HepG2 (cell line): Measurements from ENCODE around the gene CA11. TPM values are rescaled to one million over a fixed set of nuclear protein-coding genes. Genes with fewer than 3 reads are reported as not detected.

Experiments used
- NR2C2 ChIP-seq: sonication (generic); formaldehyde crosslinking; IDR thresholded peaks from 2 replicates; pipeline ENCODE4 v1.4.0; 2020; ENCODE audit warnings: missing genetic modification reagents, mild to moderate bottlenecking, moderate library complexity, borderline replicate concordance
- NR2F2 ChIP-seq: IDR thresholded peaks from 2 replicates; pipeline ENCODE4 v1.6.1; 2012; ENCODE audit warnings: low read depth, inconsistent platforms, borderline replicate concordance
- PAX8 ChIP-seq: sonication (generic); formaldehyde crosslinking; IDR thresholded peaks from 2 replicates; pipeline ENCODE4 v1.8.0; 2022; ENCODE audit warnings: mild to moderate bottlenecking, missing genetic modification reagents, borderline replicate concordance
- RARA ChIP-seq: IDR thresholded peaks from 2 replicates; pipeline ENCODE4 v1.6.1; 2016; ENCODE audit warnings: missing genetic modification reagents, missing compliant biosample characterization
- SOX13 ChIP-seq, 3 experiments: fragments of 450-650 bp in 1 of 3; sonication (generic) in 1 of 3; formaldehyde crosslinking in 1 of 3; IDR thresholded peaks in 2 of 3; conservative IDR thresholded peaks in 1 of 3; 2 replicates each; pipeline versions ENCODE4 v1.5.0 to v1.6.1; 2016 to 2020; ENCODE audit warnings: antibody characterized with exemption in 1 of 3, mild to moderate bottlenecking in 1 of 3, missing compliant biosample characterization in 1 of 3, missing genetic modification reagents in 1 of 3, moderate library complexity in 1 of 3
- SOX6 ChIP-seq, 2 experiments: fragments of 450-650 bp in 1 of 2; sonication (generic) in 1 of 2; formaldehyde crosslinking in 1 of 2; IDR thresholded peaks; 2 replicates each; pipeline versions ENCODE4 v1.4.0 to v1.6.1; 2017 to 2020; ENCODE audit warnings: antibody characterized with exemption in 1 of 2, mild to moderate bottlenecking in 1 of 2, missing genetic modification reagents in 1 of 2
- THAP8 ChIP-seq: sonication (generic); formaldehyde crosslinking; IDR thresholded peaks from 2 replicates; pipeline ENCODE4 v1.5.1; 2020; ENCODE audit warnings: missing genetic modification reagents, mild to moderate bottlenecking, borderline replicate concordance
- ZBTB49 ChIP-seq: sonication (generic); formaldehyde crosslinking; IDR thresholded peaks from 2 replicates; pipeline ENCODE4 v1.4.0; 2020; ENCODE audit warnings: missing genetic modification reagents, borderline replicate concordance
- ZNF430 ChIP-seq: sonication (generic); formaldehyde crosslinking; IDR thresholded peaks from 2 replicates; pipeline ENCODE4 v1.9.0; 2021; ENCODE audit warnings: mild to moderate bottlenecking, missing genetic modification reagents
- ZNF496 ChIP-seq: sonication (generic); formaldehyde crosslinking; IDR thresholded peaks from 2 replicates; pipeline ENCODE4 v1.8.1; 2023; ENCODE audit warnings: mild to moderate bottlenecking, moderate library complexity, missing genetic modification reagents; ENCODE audit not compliant: insufficient replicate concordance
- ZNF740 ChIP-seq: sonication (generic); formaldehyde crosslinking; IDR thresholded peaks from 2 replicates; pipeline ENCODE4 v1.4.0; 2020; ENCODE audit warnings: missing genetic modification reagents
- ZSCAN20 ChIP-seq: sonication (generic); formaldehyde crosslinking; IDR thresholded peaks from 2 replicates; pipeline ENCODE4 v1.4.0; 2020; ENCODE audit warnings: missing genetic modification reagents, mild to moderate bottlenecking, borderline replicate concordance
- polyA plus RNA-seq, 8 experiments: library from polyadenylated mRNA; depleted of rRNA in 3 of 8; stranded (reverse) in 7 of 8; unstranded in 1 of 8; fragments of >200 nt; fragmentation: Illumina TruSeq in 4 of 8; extraction: Trizol in 4 of 8; gene quantifications; 2 replicates each; pipeline versions ENCODE4 v1.2.1 to v1.2.3, GENCODE V29; 2011 to 2016; ENCODE audit warnings: low read depth in 4 of 8, missing spikeins in 1 of 8, mixed read lengths in 1 of 8; ENCODE audit not compliant: insufficient read depth in 1 of 8
- total RNA-seq, 5 experiments: library from RNA; depleted of rRNA; stranded (reverse); fragments of >200 nt; fragmentation: Illumina TruSeq; extraction: Trizol; gene quantifications; 2 replicates each; pipeline ENCODE4 v1.2.3, GENCODE V29; 2016; ENCODE audit warnings: low read depth in 1 of 5
- TF ChIP-seq, protein P1 (sequence below): sonication (generic); formaldehyde crosslinking; IDR thresholded peaks from 2 replicates; pipeline ENCODE4 v1.4.0; 2020; ENCODE audit warnings: mild to moderate bottlenecking, low read depth, missing genetic modification reagents
- TF ChIP-seq, protein P2 (sequence below): sonication (generic); formaldehyde crosslinking; IDR thresholded peaks from 2 replicates; pipeline ENCODE4 v1.5.0; 2020; ENCODE audit warnings: mild to moderate bottlenecking, missing genetic modification reagents, moderate library complexity

CA11 gene
- total and polyA plus RNA-seq, 2 of the 13 experiments (the other 11 are each of a cell fraction or from before 2014, with no cell fraction given), result 0.41 to 0.58 TPM

DNA sequence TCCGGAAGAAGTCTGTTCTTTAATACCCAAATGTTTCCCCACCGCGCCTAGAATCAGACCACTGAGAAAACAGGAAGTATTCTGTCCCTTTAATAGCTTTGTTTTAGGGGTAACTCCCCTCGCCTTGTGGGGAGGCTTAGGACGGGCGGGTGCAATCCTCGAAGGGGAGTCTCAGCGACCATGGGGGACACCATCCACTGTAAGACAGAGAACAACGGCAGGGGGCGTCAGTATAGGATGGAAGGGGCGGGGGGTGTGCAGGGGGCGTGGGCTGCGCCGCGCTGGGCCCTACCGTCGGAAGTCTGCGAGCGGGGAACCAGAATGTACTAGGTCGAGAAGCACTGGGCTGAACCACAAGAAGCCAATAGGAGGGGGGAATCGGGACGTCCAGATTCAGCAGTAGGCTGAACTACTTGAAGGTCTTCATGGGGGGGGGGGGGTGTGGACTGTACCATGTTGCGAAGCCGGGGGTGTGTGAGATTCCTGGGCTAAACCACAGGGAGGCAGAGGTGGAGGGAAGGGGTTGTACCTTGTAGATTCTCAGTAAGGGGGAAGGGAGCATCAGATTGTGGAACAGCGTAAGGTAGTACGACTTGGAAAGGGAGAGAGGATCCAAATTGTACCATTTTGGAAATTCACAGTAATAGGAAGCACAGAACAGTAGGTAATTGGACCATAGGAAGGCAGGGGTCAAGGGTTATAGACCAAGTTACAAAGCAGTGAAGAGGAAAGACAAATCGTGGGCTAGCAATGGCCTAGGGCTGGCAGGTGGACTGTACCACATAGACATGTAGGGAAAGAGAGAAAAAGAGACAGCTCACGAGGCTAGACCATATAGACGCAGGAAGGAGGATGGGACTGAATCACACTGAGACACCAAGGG, 7.8 kb downstream of the CA11 start (continued):
- TF ChIP-seq ZBTB49, result no peak
- no peak for TF ChIP-seq RARA (CRISPR knock-in tag)
- no peak for TF ChIP-seq THAP8 (CRISPR knock-in tag)
- no peak for TF ChIP-seq PAX8 (CRISPR knock-in tag)
- TF ChIP-seq ZNF430 (CRISPR knock-in tag), result 0 out of 2 replicates have a peak, but pooled peaks have one; percentile 1
- no peak for TF ChIP-seq SOX6 (IDR thresholded peaks at IDR 0.05)
- no peak for TF ChIP-seq SOX6 (CRISPR knock-in tag; IDR thresholded peaks at IDR 0.05)
- peak; percentile 47; the same call in 1 of the 2 replicates for TF ChIP-seq NR2C2 (CRISPR knock-in tag)
- TF ChIP-seq, protein P1, sequence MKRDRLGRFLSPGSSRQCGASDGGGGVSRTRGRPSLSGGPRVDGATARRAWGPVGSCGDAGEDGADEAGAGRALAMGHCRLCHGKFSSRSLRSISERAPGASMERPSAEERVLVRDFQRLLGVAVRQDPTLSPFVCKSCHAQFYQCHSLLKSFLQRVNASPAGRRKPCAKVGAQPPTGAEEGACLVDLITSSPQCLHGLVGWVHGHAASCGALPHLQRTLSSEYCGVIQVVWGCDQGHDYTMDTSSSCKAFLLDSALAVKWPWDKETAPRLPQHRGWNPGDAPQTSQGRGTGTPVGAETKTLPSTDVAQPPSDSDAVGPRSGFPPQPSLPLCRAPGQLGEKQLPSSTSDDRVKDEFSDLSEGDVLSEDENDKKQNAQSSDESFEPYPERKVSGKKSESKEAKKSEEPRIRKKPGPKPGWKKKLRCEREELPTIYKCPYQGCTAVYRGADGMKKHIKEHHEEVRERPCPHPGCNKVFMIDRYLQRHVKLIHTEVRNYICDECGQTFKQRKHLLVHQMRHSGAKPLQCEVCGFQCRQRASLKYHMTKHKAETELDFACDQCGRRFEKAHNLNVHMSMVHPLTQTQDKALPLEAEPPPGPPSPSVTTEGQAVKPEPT, result 0 out of 2 replicates have a peak, but pooled peaks have one; percentile 15
- no peak for TF ChIP-seq NR2F2
- TF ChIP-seq ZSCAN20 (CRISPR knock-in tag), result no peak
- TF ChIP-seq ZNF496 (CRISPR knock-in tag), result no peak
- TF ChIP-seq, protein P2, sequence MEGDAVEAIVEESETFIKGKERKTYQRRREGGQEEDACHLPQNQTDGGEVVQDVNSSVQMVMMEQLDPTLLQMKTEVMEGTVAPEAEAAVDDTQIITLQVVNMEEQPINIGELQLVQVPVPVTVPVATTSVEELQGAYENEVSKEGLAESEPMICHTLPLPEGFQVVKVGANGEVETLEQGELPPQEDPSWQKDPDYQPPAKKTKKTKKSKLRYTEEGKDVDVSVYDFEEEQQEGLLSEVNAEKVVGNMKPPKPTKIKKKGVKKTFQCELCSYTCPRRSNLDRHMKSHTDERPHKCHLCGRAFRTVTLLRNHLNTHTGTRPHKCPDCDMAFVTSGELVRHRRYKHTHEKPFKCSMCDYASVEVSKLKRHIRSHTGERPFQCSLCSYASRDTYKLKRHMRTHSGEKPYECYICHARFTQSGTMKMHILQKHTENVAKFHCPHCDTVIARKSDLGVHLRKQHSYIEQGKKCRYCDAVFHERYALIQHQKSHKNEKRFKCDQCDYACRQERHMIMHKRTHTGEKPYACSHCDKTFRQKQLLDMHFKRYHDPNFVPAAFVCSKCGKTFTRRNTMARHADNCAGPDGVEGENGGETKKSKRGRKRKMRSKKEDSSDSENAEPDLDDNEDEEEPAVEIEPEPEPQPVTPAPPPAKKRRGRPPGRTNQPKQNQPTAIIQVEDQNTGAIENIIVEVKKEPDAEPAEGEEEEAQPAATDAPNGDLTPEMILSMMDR, result peak; percentile 25
- TF ChIP-seq ZNF740 (CRISPR knock-in tag), result peak; percentile 97
- TF ChIP-seq SOX13 (IDR thresholded peaks at IDR 0.05), result no peak
- TF ChIP-seq SOX13 (CRISPR knock-in tag; conservative IDR thresholded peaks at IDR 0.05 in 1 of 2, IDR thresholded peaks at IDR 0.05 in 1 of 2), result no peak
